NB4 (cell line): ENCODE results near the gene SELENOK.
"Not testable (repeated sequence)": the region's sequence is repeated elsewhere in the genome, so short reads cannot be mapped to it uniquely, and the experiment has no call there.

ENCODE experiments used
- DNase-seq: peaks from one replicate; pipeline ENCODE4 v3.0.0; 2010; ENCODE audit warnings: low read depth
- H3K4me3 ChIP-seq: one replicate; pipeline ENCODE4 v1.5.1; 2011; ENCODE audit warnings: mild to moderate bottlenecking, low read depth, low read length, moderate library complexity
- CTCF ChIP-seq: IDR thresholded peaks from one replicate; pipeline ENCODE4 v1.5.1; 2012; ENCODE audit warnings: low read depth, low read length
- MAX ChIP-seq: IDR thresholded peaks from 2 replicates; pipeline ENCODE4 v1.6.1; 2011; ENCODE audit warnings: low read depth, low read length
- MYC ChIP-seq: IDR thresholded peaks from 2 replicates; pipeline ENCODE4 v1.6.1; 2011; ENCODE audit warnings: low read depth, low read length
- POLR2A ChIP-seq: IDR thresholded peaks from 2 replicates; pipeline ENCODE4 v1.6.1; 2011; ENCODE audit warnings: mild to moderate bottlenecking; ENCODE audit not compliant: insufficient read length; ENCODE audit errors: extremely low read depth

SELENOK gene

GRCh38 chr3:53936347-53936746, 44.7 kb upstream of the SELENOK start:
- no peak for DNase-seq
- H3K4me3 ChIP-seq, result no peak overlapping the region
- no peak for TF ChIP-seq CTCF
- no peak for TF ChIP-seq POLR2A
- TF ChIP-seq MYC, result no peak
- TF ChIP-seq MAX, result no peak

GRCh38 chr3:53935283-53935901, 43.7 kb upstream of the SELENOK start:
- no peak overlapping the region for H3K4me3 ChIP-seq
- TF ChIP-seq MYC (no peak), CTCF (no peak), MAX (no peak), POLR2A (no peak)
- no peak for DNase-seq

- not testable (repeated sequence) for DNase-seq, H3K4me3 ChIP-seq
These were observed 35.7 kb upstream of the SELENOK start for GRCh38 chr3:53927208-53927872.

- no peak for TF ChIP-seq MAX
- TF ChIP-seq CTCF, result peak; percentile 38
- DNase-seq, result peak; percentile 24
These were observed 29.6 kb upstream of the SELENOK start for GRCh38 chr3:53921296-53921695.

GRCh38 chr3:53919741-53920140, 28.1 kb upstream of the SELENOK start:
- H3K4me3 ChIP-seq, result no peak overlapping the region
- TF ChIP-seq MAX, result no peak
- TF ChIP-seq POLR2A, result no peak
- no peak for TF ChIP-seq MYC
- TF ChIP-seq CTCF, result no peak
- no peak for DNase-seq

More at GRCh38 chr3:53921296-53921695, 29.6 kb upstream of the SELENOK start:
- H3K4me3 ChIP-seq, result no peak overlapping the region

- TF ChIP-seq CTCF (no peak), MYC (no peak), MAX (no peak), POLR2A (no peak)
- no peak for DNase-seq
- no peak overlapping the region for H3K4me3 ChIP-seq
These were observed 21.7 kb upstream of the SELENOK start for GRCh38 chr3:53913401-53913800.
